Sciatic nerve (tissue), 2 donors: ENCODE results near the gene BRD2. TPM values are rescaled to one million over a fixed set of nuclear protein-coding genes. Genes with fewer than 3 reads are reported as not detected.

Experiments used
- ATAC-seq: fragments of 200-7000 bp; cut with Tn5 transposase; one replicate; pipeline ENCODE4 v1.9.1; 2020; ENCODE audit warnings: mild to moderate bottlenecking, moderate library complexity
- DNase-seq: peaks from one replicate; pipeline ENCODE4 v3.0.0-alpha.2; 2020; ENCODE audit warnings: low spot score
- intact Hi-C: fragments of 100-400 bp; cut with DNase I; formaldehyde crosslinking; loops from one replicate; pipeline ENCODE4 v1.14.2; 2022
- total RNA-seq: library from RNA; stranded (reverse); fragmentation: NEBNext Ultra II Directional; extraction: Animal tissue kit (Norgen Biotek cat#: 25700); gene quantifications from one replicate; pipeline ENCODE4 v1.2.1, GENCODE V29; 2021
- donor health status: DM: no; HTN: no; CAD: no.
- donor health status: DM: no; HTN: no; CAD: no.

The BRD2 gene
- total RNA-seq, 1 donor from 2014 or later, result 188 TPM

DNA sequence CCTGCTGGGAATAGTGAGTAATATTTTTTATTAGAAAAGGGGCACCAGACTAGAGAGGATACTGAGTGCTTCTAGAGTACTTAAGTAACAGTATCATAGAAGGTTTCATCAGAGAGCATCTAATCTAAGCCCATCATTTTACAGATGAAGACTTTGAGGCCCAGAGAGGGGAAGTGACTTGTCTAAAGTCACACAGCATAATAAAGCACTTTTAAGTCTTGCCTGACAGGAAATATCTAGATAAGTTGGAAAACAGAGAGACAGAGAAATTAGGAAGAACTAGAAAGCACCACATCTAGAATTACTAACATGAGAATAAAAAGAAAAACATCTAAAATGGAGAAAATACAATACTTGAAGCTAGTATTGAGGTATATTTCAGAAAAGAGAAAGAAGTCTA lies 21.5 kb upstream of the BRD2 start:
- ATAC-seq, result no peak
- no peak for DNase-seq
- intact Hi-C loops, result no loop called here

DNA sequence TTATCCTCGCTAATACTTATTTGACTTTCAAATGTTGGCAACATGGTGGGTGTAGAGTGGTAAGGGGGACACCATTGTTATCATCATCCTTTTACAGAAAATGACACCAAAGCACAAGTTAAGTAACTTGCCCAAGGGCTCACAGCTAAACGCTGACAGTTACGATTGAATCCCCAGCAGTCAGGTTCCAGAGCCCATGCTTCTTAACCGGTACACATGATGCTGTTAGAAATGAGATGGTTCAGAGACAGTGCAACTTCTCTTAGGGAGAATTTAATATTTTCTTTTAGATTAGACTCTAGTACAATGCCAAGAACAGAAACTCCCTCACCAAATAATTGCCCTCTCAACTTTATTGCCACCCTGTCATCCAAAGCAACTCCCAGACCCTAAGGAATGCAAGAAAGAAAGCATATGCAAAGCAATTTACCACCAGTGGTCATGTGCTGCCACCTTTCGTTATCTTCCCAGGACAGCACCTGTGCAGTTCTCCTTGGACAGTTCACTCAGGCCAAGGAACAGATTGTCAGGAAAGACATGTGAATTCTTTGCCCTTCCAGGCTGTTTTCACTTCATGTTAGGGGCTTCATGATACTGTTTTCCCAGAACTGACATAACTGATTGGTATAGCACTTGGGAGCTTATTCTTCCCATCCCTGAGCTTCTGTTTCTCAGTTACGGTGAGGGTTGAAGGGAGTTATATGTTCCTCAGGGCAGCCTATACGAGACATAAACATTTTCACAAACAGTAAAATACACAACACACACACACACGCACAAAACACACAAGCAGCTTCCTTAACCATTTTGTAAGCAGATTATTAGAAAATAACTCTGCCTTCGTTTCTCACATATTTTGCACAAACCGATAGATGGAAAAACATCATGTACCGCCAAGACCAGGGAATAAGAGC lies 20.6 kb upstream of the BRD2 start:
- intact Hi-C loops, result no loop called here
- DNase-seq (no peak), ATAC-seq (no peak)

DNA sequence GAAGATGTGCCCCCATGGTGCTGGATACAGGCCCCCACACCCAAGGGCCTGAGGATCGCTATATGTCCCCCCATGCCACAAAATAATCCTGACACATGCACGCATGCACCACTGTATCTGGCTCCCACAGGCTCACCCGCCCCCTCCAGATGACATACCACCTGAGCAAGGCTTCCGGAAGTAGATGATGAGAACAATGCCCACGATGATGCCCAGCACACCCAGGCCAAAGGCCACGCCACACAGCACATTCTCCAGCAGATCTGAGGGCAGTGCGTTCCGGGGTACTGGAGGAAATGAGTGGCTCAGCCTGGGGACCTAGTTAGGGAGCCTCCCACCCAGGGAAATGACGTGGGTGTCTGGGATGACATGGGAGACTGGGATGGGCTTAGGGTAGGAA lies 19.3 kb upstream of the BRD2 start:
- no peak for ATAC-seq
- intact Hi-C loops, result no loop called here
- DNase-seq, result no peak

DNA sequence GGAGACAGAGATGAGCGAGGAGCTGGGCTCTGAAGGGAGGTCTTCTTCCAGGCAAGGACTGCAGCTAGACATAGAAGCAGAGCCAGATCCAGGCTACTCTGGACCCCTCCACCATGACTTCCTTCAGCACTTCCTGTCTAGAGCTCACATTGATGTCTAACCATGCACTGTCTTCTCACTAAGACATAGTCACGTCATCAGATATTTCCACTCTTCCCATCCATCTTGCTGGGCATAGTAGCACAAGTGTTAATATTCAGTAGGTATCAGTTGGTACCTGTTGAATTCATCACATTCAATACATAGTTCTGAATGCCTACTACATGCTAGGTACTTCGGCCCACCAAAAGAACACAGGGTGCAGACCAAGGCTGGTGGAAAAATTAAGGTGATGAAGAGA lies 18.4 kb upstream of the BRD2 start:
- DNase-seq (no peak), ATAC-seq (no peak)
- intact Hi-C loops, result no loop called here

GRCh38 chr6:32950449-32950848 lies 17.9 kb upstream of the BRD2 start:
- ATAC-seq, result no peak
- intact Hi-C loops, result no loop called here
- DNase-seq, result no peak

DNA sequence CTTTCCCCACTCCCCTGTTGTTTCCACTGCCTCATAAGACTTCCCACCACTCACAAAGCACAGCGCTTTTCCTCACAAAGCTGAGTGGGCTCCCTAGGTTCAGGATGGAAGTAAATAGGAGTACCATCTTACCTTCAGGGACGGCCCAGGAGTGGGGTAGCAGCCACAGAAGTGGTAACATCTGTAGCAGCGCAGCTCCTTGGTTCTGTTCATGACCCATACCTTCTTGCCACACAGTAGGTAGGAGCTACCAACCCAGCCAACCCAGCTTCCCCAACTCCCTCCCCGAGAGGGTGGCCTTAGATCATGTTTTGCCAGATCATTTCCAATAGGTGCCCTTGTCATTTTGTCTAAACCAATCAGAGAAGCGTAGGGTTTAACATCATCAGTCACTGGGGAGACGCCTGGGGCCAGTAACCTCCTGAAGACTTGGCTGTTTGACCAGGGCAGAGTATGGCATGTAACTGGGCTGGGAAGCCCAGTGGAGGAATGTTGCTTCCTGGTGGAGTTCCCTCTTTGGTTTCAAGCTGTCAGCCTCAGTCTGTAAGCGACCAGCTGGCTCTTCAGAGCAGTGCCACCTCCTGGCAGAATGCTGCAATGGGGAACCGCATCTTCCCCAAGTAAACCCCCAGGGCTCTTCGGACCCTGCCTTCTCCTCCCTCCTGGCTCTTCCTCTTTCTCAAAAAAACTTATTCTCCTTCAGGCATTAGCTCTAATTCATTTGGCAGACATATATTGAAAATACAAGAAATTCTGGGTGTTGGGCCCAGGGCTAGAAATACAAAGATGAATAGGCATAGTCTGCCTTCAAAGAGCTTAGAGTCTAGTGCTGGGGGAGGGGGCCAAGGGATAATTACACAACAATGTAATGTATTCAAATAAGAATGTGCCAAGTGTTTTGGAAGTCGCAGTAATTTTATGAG lies 15.3 kb upstream of the BRD2 start, which contains the start of gene HLA-DMA:
Gene HLA-DMA (minus strand): TSS at position 281 of the 923 bp plus-strand sequence. CDS start 61 bp downstream, at position 220.
- intact Hi-C loops, result no loop called here
- DNase-seq, result peak; percentile 86
- peak; percentile 98 for ATAC-seq

- intact Hi-C loops, result no loop called here
- DNase-seq (no peak), ATAC-seq (no peak)
These were observed 14.6 kb upstream of the BRD2 start for GRCh38 chr6:32953775-32954174.

- no peak for ATAC-seq
- DNase-seq, result no peak
- intact Hi-C loops, result no loop called here
These were observed 14.1 kb upstream of the BRD2 start for GRCh38 chr6:32954267-32954666.

DNA sequence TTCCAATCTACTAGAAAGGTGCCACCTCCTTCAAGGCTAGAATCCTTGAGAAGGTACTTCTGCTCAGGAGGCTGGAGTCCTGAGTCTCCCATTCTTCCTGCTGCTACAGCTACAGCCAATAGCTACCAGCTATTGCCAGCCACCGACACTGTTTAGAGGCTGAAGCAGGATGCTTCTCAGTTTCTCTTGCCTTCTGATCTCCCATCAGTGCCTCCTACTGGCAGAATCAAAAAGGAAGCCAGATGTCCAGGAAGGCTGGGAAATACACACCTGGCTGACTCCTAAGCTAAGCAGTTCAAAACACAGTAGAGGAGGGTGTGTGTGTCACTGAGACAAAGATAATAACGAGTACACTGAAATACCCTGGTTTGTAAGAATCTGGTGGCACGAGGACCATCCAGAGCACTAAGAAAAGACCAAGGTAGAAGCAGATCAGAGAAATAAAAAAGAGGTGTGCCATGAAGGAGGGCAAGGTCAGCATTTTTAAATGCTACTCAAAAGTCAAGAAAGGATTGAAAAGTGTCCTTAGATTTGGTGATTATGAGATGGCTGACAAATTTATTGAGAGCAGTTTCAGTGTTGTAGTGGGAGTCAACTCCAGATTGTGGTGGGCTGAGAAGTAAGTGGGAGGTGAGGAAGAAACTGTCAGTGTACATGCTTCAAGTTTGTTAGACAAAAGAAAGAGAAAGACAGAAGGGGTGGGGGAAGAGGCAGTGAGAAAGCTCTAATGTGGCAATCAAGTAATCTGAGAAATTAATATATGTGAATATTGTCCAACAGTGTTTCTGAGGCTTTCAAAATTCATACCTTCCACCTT lies 13.2 kb upstream of the BRD2 start:
- DNase-seq, result no peak
- intact Hi-C loops, result no loop called here
- ATAC-seq, result no peak

GRCh38 chr6:32956176-32956575 lies 12.2 kb upstream of the BRD2 start:
- ATAC-seq, result no peak
- intact Hi-C loops, result no loop called here
- no peak for DNase-seq

DNA sequence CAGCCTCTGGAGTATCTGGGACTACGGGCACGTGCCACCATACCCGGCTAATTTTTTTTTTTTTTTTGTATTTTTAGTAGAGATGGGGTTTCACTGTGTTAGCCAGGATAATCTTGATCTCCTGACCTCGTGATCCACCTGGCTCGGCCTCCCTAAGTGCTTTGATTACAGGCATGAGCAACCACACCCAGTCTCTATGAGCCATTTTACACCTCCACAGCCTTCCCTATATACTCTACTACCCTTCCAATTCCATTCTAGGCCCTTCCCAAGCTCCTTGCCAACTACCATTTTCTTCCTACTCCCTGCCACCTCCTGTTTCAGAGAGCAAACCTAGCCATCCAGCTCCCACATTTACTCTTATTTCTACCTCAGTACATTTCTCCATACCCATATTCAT lies 7.8 kb upstream of the BRD2 start:
- intact Hi-C loops, result no loop called here
- DNase-seq, result no peak
- no peak for ATAC-seq

- ATAC-seq (no peak), DNase-seq (no peak)
- intact Hi-C loops, result no loop called here
These were observed 6.1 kb upstream of the BRD2 start for GRCh38 chr6:32962213-32962826.

DNA sequence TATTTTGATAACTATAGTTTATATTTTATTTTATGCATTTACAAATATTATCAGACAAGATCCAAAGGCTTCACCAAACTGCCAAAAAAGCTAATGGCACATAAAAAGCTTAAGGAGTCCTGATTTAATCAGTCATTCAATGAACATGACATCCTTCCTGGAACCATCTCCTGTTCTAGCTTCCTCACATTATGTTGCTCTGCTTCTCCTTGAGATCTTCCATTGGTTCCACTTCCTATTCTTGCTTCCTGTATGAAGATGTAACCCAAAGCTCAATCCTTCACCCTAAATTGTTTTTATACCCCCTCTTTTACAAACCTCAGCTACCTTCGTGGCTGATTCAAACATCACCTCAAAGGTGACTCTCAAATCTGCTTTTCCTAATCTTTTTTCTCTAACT lies 4.5 kb upstream of the BRD2 start:
- no peak for ATAC-seq
- intact Hi-C loops, result no loop called here
- DNase-seq, result no peak

GRCh38 chr6:32964776-32965175 lies 3.6 kb upstream of the BRD2 start:
- intact Hi-C loops, result no loop called here

DNA sequence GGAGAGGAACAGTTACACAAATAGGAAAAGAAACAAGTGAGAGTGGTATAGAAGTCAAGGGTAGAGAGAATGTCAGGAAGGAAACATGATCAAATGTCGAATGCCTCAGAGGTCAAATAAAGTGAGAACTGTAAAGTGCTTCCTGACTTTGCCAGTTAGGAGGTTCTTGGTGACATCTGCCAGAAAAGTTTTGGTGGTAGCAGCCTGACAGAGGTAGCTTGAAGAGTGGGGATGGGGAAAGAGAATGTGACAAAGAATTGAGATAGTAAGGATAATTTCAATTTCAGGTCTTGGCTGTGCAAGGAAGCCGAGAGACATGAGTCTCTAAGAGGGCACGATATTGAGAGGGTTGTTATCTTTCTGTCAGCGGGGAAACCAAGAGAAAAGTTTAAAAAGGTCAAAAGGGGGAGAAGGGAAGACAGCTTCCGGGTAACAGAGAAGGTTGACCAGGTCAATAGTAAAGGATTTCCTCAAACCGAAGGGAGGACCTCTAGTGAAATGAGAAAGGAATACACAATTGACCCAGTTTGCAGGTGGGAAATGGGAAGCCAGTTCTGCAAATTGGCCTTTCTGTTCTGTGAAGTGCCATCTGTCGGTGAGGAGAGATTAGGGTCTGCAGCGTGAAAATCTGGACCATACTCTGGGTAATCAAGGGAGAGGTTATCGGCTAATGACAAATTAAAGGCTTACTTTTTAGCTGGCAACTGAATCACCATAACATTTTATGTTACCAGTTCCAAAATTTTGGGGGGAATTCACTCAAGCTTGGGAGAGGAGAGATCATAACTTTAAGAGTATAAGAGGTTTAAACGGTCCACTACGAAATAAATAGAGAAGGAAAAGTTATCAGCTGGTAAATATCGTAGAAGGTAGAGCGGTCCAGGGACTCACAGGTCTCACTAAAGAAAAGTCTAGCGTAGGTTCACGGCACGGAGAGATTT lies 973 bp upstream of the BRD2 start:
- DNase-seq (no peak), ATAC-seq (no peak)
- intact Hi-C loops, result no loop called here

More at GRCh38 chr6:32964776-32965175, 3.6 kb upstream of the BRD2 start:
- DNase-seq (no peak), ATAC-seq (no peak)

DNA sequence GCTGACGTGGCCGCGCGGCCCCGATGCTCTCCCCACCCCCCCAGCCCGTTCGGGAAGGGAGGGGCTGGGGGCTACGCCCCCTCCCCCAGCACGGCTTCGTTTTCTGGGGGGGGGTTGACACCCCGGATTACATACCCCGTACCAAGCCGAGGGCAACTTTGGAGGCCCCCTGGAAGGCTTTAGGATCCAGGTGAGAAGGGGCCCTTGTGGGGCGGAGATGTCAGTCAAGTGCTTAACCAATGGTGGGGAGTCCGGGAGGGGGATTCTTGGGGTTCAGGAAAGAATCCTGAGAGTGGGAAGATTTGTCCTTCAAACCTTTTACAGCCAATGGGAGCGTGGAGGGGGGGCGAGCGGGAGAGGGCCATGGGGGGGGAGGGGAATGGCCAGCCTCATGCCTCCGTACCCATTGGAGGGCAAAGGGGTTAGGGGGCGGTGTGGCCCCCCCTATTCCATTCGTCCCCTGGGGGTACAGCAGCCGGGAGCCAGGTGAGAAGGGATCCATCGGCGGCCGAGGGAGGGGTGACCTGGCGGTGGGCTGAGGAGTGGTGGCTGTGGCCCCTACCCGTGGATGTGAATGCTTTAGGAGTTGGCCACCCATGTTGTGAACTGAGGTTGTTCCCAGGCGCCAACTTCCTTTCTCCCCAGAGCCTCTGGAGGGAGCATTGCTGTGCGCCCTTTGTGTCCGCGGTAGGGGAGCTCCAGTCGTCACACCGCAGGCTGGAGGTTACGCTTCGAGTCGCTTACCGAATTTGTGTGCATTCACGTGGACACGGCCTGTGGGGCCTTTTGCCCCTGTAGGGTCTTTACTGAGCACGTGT lies 682 bp downstream of the BRD2 start:
- DNase-seq (peak; percentile 85), ATAC-seq (peak; percentile 58)
- intact Hi-C loops, result no loop called here
